ENCODE results near the gene CCSAP. TPM values are rescaled to one million over a fixed set of nuclear protein-coding genes. Genes with fewer than 3 reads are reported as not detected.

Gene CCSAP
- total and polyA plus RNA-seq, 2 of the 13 experiments (the other 11 are each of a cell fraction or from before 2014, with no cell fraction given) = 3.7 to 9.0 TPM

GRCh38 chr1:229302740-229303139 lies 40.1 kb downstream of the CCSAP start:
- no peak overlapping the region for H3K4me2 ChIP-seq (ENCODE audit: low read depth, low read length)
- peaks cover 24 to 52% of the 10 kb centered on the region in 2 experiments for H3K36me3 ChIP-seq (replicated peaks in 1 of 2; ENCODE audit: control insufficient read depth in 1 of 2, insufficient read depth in 2 of 2, low read length in 2 of 2)
- H3K27me3 ChIP-seq (ENCODE audit: control insufficient read depth in 1 of 2, insufficient read depth in 2 of 2, low read length in 2 of 2) = no peaks in the 10 kb centered on the region
- no peak overlapping the region for H3K9ac ChIP-seq (ENCODE audit: insufficient read depth, low read depth, low read length)
- no peaks in the 10 kb centered on the region for H3K9me3 ChIP-seq (ENCODE audit: low read length)
- TF ChIP-seq ZMYM2 (CRISPR knock-in tag; IDR thresholded peaks at IDR 0.05) (no peak), DPF2 (CRISPR knock-in tag; IDR thresholded peaks at IDR 0.05; ENCODE audit: borderline replicate concordance, low read depth) (no peak), ZNF503 (CRISPR knock-in tag; IDR thresholded peaks at IDR 0.05) (no peak), MEF2D (CRISPR knock-in tag; IDR thresholded peaks at IDR 0.05) (no peak), ZNF740 (CRISPR knock-in tag; IDR thresholded peaks at IDR 0.05) (no peak), ZNF773 (CRISPR knock-in tag; IDR thresholded peaks at IDR 0.05; ENCODE audit: borderline replicate concordance) (no peak), MZF1 (CRISPR knock-in tag; IDR thresholded peaks at IDR 0.05; ENCODE audit: borderline replicate concordance) (no peak), NR2F1 (CRISPR knock-in tag; IDR thresholded peaks at IDR 0.05) (no peak)
- peaks cover 36% of the 10 kb centered on the region for H3K4me1 ChIP-seq (ENCODE audit: insufficient read depth, low read length)
- in situ Hi-C loops (cut with HindIII; ENCODE audit: extremely low pct_ligation_motif_present, low pct_unique_long_range_greater_than_20kb) = no loop called here
- WGBS (ENCODE audit: low lambda C conversion rate) = over 99% methylated on average over 8 of the region's 8 CpGs
- no peaks in the 10 kb centered on the region for H4K20me1 ChIP-seq (ENCODE audit: insufficient read depth, low read length)
- ChIA-PET POLR2A (interaction anchor here (0.8 kb wide), 1 partner anchor 29 kb away, joined by 3 read pairs; no protein-coding TSS in a partner anchor), CTCF (ENCODE audit: low intra/inter-chr PET ratio, low total read pairs) (no interaction called here)
- H2AFZ ChIP-seq (ENCODE audit: low read length) = no peak overlapping the region
- DNase-seq (ENCODE audit: low spot score) (no peak), FAIRE-seq (no peak), ATAC-seq (no peak)
- BruUV-seq (replicated peaks) = no TSS peak
- no peak overlapping the region for H3K27ac ChIP-seq (ENCODE audit: extremely low read length, insufficient read depth, low read length)
- no peak overlapping the region for H3K4me3 ChIP-seq (replicated peaks in 1 of 3; ENCODE audit: insufficient read depth in 1 of 3, low read depth in 2 of 3, low read length in 3 of 3)
- intact Hi-C loops (cut with micrococcal nuclease; ENCODE audit: unreplicated experiment) = no loop called here
- H3K79me2 ChIP-seq (ENCODE audit: insufficient read depth, low read length) = no peaks in the 10 kb centered on the region
